GM19239 (cell line): ENCODE results near the gene DRD4.

ENCODE experiments used
- DNase-seq: peaks from one replicate; pipeline ENCODE4 v3.0.0; 2011; ENCODE audit warnings: low spot score; ENCODE audit not compliant: insufficient read length
- FAIRE-seq: peaks from 2 replicates; lab custom pipeline; 2011; peaks lifted over from hg19 to GRCh38; lab: Jason Lieb, UNC

Gene DRD4

GRCh38 chr11:609341-609811, 27.7 kb upstream of the DRD4 start:
- FAIRE-seq (no peak), DNase-seq (no peak)

DNA sequence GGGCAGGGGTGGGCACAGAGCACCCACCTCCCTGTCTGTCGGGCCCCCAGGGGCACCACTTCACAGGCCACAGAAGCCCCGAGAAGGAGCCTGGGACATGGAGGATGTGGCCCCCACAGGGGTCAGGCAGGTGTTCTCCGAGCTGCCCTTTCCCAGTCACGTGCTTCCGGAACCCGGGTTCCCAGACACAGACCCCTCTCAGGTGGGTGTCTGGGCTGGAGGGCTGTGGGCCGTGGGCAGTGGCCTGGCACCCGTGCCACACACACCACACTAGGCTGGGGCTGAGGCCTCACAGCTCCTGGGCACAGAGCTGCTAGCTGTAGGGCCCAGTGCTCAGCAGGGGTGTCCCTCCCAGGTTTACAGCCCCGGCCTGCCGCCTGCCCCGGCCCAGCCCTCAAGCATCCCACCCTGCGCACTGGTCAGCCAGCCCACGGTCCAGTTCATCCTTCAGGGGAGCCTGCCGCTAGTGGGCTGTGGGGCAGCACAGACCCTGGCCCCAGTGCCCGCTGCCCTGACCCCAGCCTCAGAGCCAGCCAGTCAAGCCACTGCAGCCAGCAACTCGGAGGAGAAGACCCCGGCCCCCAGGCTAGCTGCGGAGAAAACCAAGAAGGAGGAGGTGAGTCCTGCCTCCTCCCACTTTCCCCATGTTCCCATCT, 26.8 kb upstream of the DRD4 start:
- no peak for FAIRE-seq
- no peak for DNase-seq

DNA sequence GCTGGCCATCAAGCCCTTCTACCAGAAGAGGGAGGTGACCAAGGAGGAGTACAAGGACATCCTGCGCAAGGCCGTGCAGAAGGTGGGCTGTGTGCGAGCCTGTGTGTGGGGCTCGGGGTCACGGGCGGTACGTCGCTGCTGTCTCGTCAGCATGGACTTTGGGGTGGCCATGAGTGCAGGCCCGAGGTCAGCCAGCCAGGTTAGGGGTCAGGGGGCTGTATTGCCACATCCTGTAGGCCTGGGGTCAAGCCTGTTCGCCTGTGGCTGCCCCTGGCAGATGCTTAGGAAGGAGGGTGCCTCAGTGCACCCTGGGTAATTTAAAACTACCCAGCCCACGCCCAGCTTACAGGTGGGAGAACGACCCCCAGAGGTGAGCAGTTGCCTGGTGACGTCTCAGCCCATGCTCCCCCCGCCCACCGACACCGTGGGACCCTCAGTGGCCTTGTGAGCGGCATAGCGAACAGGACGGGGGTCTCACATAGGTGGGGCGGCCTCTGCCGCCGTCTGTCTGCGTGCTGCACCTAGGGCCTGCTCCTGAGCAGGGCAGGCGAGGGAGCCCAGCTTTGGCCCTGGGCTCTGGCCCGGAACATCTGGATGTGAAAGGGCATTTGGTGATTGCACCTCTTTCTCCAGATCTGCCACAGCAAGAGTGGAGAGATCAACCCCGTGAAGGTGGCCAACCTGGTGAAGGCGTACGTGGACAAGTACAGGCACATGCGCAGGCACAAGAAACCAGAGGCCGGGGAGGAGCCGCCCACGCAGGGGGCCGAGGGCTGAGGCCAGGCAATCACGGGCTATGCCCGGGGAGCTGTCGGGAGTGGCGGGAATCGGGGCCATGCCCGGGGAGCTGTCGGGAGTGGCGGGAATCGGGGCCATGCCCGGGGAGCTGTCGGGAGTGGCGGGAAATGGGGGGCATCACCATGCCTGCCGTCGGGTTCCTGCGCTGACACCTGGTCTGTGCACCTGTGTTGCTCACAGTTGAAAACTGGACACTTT, 25.8 kb upstream of the DRD4 start:
- FAIRE-seq: no peak
- no peak for DNase-seq

GRCh38 chr11:612201-612960, 24.7 kb upstream of the DRD4 start:
- DNase-seq (no peak), FAIRE-seq (peak; percentile 72)

DNA sequence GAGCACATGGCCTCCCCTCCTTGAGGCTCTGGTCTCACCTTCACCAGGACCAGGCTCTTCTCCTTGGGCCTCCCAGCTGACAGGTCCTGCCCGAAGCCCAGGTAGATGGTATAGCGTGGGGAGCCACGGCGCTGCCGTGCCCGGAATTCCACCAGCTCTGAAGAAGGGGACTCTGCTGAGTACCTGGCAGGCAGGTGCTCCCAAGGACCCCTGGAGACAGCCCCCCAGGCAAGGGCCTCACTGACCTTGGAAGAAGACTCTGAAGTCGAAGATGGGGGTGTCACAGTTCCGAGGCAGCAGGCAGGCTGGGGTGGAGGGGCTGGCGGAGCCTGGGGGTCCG, 24.1 kb upstream of the DRD4 start:
- no peak for DNase-seq
- FAIRE-seq: no peak

- DNase-seq (no peak), FAIRE-seq (peak; percentile 68)
Measured at GRCh38 chr11:613369-613968, 23.6 kb upstream of the DRD4 start.

DNA sequence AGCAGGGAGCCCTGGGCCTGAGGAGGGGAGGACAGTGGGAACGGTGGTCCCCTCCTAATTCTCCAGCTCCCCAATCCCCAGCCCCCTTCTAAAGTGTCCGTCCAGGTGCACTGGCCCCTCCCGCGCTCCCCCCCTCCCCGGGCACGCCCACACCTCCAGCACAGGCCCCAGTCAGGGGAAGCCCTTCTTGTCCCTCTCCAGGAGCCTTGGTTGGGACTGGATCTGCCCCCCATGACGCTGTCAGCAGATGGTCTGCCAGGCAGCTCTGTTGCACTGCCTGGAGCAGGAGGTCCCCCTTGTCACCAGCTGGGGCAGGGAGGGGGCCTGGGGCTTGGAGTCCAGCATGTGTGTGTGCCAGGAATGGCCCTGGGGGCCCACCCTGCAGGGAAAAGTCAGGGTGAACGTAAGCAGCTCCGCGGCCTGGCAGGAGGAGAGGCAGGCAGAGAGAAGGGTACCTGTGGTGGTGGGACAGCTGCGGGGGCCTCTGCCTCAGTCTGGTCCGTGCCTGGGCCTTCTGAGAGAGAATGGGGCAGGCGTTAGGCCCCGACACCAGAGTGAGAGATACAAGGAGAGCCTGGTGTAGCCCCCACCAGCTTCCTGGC, 22.9 kb upstream of the DRD4 start:
- FAIRE-seq (no peak), DNase-seq (no peak)

DNA sequence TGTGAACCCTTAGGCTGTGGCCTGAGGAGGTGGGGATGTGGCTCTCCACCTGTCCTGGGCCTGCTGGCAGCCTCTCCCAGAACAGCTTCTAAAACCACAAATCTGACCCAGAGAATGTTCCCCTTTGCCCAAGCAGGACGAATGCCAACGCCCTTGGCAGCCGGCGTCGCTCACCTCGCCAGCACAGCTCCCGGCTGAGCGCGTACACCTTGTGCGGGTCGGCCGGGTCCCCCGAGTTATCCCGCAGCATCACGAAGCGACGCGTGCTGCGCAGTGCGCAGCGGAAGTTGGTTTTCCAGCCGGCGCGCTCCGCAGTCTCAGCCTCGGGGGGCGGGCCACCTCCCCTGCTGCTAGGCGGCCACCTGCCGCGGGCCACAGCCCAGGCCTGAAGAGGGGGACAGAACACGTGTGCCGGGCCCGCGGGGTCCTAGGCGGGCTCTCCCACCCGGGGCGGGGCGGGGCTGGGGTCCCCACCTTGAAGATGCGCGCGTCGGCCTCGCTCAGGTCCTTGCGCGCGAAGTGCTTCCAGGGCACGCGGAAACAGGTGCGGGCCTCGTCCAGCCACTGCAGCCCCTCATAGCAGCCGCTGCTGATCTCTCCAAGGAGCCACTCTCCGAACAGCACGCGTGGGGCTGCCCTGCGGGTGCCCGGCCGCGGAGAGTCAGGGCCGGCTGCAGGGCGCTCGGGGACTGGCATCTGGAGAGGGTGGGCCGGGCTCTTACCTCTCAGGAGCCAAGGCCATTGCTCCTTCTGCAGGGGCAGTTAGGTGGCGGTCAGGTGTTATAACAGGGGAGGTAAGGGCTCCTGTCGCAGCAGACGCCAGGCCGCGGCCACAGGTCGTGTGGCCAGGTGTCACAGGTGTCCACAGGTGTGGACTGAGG, 22.2 kb upstream of the DRD4 start:
- FAIRE-seq (no peak), DNase-seq (no peak)

- peak; percentile 98 for DNase-seq
- peak; percentile 99 for FAIRE-seq
Measured at GRCh38 chr11:615504-616319, 21.4 kb upstream of the DRD4 start, which contains the start of gene IRF7. IRF7 (minus strand) TSS chr11:615950; CDS start chr11:615364, 586 bp downstream.

DNA sequence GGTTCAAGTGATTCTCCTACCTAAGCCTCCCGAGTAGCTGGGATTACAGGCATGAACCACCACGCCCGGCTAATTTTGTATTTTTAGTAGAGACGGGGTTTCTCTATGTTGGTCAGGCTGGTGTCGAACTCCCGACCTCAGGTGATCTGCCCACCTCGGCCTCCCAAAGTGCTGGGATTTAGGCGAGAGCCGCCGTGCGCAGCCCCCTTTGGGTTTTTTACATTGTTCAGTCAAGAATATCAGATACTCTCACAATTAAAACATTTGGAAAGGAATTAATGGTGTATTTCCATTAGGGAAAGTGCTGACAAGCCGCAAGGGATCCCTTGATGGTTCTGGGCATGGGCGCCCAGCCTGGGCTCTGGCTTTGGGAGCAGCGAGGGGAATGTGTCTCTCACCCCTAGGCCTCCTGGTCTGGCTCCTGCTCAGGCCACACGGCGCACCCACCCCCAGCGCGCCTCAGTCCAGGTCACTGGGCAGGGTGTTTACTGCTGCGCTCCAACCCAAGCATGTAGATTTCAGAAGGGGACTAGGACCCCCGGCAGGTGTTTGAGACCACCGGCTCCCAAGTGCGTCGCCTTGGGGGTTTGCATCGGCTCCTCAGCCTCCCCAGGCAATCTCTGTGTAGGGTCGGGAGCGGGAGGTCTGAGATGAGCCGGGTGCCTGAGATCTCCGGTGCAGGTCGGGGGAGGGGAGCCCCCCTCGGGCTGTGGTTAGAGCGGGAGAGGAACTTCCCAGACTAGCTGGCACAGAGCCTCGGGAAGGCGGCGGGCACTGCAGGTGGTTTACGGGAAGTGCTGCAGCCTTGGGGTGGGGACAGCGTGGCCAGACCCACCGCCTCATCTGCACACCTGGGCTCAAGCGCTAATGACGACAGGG, 20.5 kb upstream of the DRD4 start:
- DNase-seq (no peak), FAIRE-seq (no peak)

GRCh38 chr11:617199-617911, 19.7 kb upstream of the DRD4 start:
- no peak for DNase-seq
- no peak for FAIRE-seq

DNA sequence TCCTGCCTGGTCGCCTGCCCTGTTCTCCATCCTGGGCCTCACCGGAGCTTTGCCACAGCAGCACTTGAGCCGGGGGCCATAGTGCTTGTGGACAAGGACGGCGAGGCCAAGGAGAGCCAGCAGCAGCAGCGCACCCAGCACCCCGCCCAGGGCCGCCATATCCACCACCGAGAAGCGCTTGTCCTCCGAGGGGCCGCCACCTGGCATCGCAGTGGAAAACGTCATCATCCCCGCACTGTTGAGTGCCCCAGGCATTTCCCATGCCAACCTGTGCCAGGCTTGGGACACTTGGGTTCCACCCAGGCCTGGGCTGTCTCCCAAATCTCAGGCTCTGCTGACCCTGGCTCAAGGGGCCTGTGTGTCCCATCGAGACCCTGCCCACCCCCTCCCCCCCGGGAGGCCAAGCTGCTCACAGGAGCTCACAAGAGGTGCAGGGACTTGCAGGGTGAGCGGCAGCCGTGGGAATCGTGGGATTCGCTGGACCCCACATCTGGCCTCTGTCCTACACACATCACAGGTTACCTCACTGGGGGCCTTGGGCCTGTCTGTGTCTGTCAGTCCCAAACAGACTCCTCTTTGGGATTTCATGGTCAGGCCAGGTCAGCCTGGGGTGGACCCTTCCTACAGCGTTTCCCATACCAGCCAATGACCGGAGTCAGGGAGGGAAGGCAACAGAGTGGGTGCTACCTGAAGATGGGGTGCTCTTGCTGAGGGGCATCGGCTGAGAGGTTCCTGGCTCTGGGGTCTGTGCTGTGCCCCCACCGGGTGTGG, 19.0 kb upstream of the DRD4 start:
- DNase-seq: no peak

DNA sequence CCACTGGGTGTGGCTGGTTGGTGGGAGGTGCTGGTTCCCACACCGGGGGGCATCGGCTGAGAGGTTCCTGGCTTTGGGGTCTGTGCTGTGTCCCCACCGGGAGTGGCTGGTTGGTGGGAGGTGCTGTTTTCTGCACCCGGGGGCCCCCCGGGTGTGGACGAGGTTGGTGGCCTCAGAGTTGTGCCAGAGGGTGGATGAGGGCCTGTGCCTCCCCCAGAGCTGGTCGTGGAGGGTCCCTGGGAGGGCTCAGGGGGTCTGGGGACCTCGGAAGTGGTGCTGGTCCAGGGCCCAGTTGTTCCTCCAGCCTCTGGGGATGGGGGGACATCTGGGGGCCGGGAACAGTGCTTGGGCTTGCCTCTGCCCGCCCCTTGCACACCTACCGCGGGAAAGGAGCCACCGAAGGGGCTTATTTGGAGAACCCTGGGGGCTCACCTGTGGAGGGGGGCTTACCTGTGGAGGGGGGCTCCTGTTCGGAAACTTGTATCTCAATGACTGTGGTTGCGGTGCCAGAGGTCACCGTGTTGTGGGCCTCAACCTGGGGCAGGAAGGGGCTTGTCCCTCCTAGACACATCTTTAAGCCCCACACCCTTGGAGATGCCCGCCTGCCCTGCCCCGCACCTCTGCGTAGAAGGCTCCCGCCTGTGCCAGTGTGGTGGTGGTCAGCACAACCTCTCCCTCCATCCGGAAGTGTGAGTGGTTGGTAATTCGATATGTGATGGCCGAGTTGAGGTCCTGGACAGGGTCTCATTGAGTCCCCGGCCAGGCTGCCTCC, 18.0 kb upstream of the DRD4 start:
- no peak for FAIRE-seq
- no peak for DNase-seq

More for the DNA sequence above, 19.0 kb upstream of the DRD4 start:
- no peak for FAIRE-seq

GRCh38 chr11:619628-620050, 17.4 kb upstream of the DRD4 start:
- FAIRE-seq (no peak), DNase-seq (no peak)

- DNase-seq: no peak
- no peak for FAIRE-seq
Measured at GRCh38 chr11:620201-620600, 16.9 kb upstream of the DRD4 start.
